Activated naive CD4-positive, alpha-beta T cell treated with anti-CD3 and anti-CD28 coated beads, Interleukin-2, amount 10 ng/mL, durations not matched to agents 7 days and 5 days (primary cell): ENCODE measurements around the gene POLA2.

Source experiments
- CTCF ChIA-PET: fragments of 350-600 bp; sonication (Branson Sonifier 250); formaldehyde crosslinking; loops from one replicate; lab custom pipeline; 2021; ENCODE audit warnings: antibody characterized with exemption; lab: Charles Lee
- DNase-seq: peaks from one replicate; pipeline ENCODE4 v3.0.0-alpha.2; 2020
- H3K27ac Mint-ChIP-seq: one replicate; pipeline ENCODE4 v1.8.0; 2021; ENCODE audit warnings: mild to moderate bottlenecking, moderate library complexity, mixed read lengths
- H3K27me3 Mint-ChIP-seq: one replicate; pipeline ENCODE4 v1.8.0; 2021; ENCODE audit warnings: mild to moderate bottlenecking, mixed read lengths
- H3K36me3 Mint-ChIP-seq: one replicate; pipeline ENCODE4 v1.8.0; 2021; ENCODE audit warnings: mixed read lengths
- H3K4me1 Mint-ChIP-seq: one replicate; pipeline ENCODE4 v1.8.0; 2021; ENCODE audit warnings: mixed read lengths
- H3K4me3 Mint-ChIP-seq: one replicate; pipeline ENCODE4 v1.8.0; 2021; ENCODE audit warnings: mild to moderate bottlenecking, moderate library complexity, mixed read lengths
- H3K9me3 Mint-ChIP-seq: one replicate; pipeline ENCODE4 v1.8.0; 2021; ENCODE audit warnings: mixed read lengths

The POLA2 gene

GRCh38 chr11:65279741-65280440 is 18.1 kb downstream of the POLA2 start:
- H3K27me3 Mint-ChIP-seq = no peaks in the 10 kb centered on the region
- H3K36me3 Mint-ChIP-seq = peaks cover 44% of the 10 kb centered on the region
- CTCF ChIA-PET = interaction anchor here (1.5 to 2.0 kb wide), 2 partner anchors 29 to 36 kb away, joined by 4 to 19 read pairs; no protein-coding TSS in a partner anchor
- peaks cover 2% of the 10 kb centered on the region for H3K4me1 Mint-ChIP-seq
- H3K9me3 Mint-ChIP-seq = no peaks in the 10 kb centered on the region
- peak overlapping the region; percentile 8 for H3K27ac Mint-ChIP-seq
- H3K4me3 Mint-ChIP-seq = no peak overlapping the region
- DNase-seq = no peak

GRCh38 chr11:65280646-65281045 is 18.9 kb downstream of the POLA2 start:
- DNase-seq = no peak
- CTCF ChIA-PET = interaction anchor here (2.0 kb wide), 1 partner anchor 36 kb away, joined by 19 read pairs; no protein-coding TSS in a partner anchor
- Mint-ChIP-seq H3K27me3 (no peaks in the 10 kb centered on the region), H3K4me3 (no peak overlapping the region), H3K4me1 (peaks cover 2% of the 10 kb centered on the region), H3K36me3 (peaks cover 46% of the 10 kb centered on the region), H3K9me3 (no peaks in the 10 kb centered on the region), H3K27ac (no peak overlapping the region)

DNA sequence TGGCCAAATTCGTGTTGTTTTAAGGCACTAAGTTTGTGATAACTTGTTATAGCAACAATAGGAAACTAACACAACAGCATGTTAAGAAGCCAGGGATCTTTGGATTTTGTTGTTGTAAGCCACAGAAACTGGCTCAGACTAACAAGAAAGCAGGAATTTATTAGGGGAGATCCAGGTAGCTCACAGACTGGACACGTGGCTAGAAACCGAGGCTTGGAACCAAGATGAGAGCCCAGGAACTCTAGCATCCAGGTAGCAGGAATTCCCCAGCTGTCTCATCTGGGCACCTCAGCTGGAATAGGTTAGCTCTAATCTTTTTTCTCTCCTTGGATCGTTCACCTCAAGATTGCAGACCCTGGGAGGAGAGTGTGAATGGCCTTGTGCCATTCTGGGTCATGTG is 24.9 kb downstream of the POLA2 start:
- peaks cover 40% of the 10 kb centered on the region for H3K36me3 Mint-ChIP-seq
- H3K4me3 Mint-ChIP-seq = no peak overlapping the region
- no peaks in the 10 kb centered on the region for H3K9me3 Mint-ChIP-seq
- no peaks in the 10 kb centered on the region for H3K27me3 Mint-ChIP-seq
- CTCF ChIA-PET = no interaction called here
- DNase-seq = no peak
- no peaks in the 10 kb centered on the region for H3K4me1 Mint-ChIP-seq
- no peak overlapping the region for H3K27ac Mint-ChIP-seq

GRCh38 chr11:65287601-65288000 is 25.8 kb downstream of the POLA2 start:
- H3K9me3 Mint-ChIP-seq = no peaks in the 10 kb centered on the region
- no peaks in the 10 kb centered on the region for H3K4me1 Mint-ChIP-seq
- no peak overlapping the region for H3K4me3 Mint-ChIP-seq
- no peak overlapping the region for H3K27ac Mint-ChIP-seq
- peaks cover 30% of the 10 kb centered on the region for H3K36me3 Mint-ChIP-seq
- no peaks in the 10 kb centered on the region for H3K27me3 Mint-ChIP-seq
- CTCF ChIA-PET = no interaction called here
- no peak for DNase-seq

GRCh38 chr11:65288706-65289536 is 27.2 kb downstream of the POLA2 start:
- H3K4me1 Mint-ChIP-seq = no peaks in the 10 kb centered on the region
- no peak for DNase-seq
- H3K9me3 Mint-ChIP-seq = no peaks in the 10 kb centered on the region
- H3K27ac Mint-ChIP-seq = no peak overlapping the region
- CTCF ChIA-PET = interaction anchor here (0.7 to 1.8 kb wide), 3 partner anchors 14 to 41 kb away, joined by 3 to 5 read pairs (median 3); no protein-coding TSS in a partner anchor
- H3K4me3 Mint-ChIP-seq = no peak overlapping the region
- peaks cover 34% of the 10 kb centered on the region for H3K36me3 Mint-ChIP-seq
- H3K27me3 Mint-ChIP-seq = no peaks in the 10 kb centered on the region

DNA sequence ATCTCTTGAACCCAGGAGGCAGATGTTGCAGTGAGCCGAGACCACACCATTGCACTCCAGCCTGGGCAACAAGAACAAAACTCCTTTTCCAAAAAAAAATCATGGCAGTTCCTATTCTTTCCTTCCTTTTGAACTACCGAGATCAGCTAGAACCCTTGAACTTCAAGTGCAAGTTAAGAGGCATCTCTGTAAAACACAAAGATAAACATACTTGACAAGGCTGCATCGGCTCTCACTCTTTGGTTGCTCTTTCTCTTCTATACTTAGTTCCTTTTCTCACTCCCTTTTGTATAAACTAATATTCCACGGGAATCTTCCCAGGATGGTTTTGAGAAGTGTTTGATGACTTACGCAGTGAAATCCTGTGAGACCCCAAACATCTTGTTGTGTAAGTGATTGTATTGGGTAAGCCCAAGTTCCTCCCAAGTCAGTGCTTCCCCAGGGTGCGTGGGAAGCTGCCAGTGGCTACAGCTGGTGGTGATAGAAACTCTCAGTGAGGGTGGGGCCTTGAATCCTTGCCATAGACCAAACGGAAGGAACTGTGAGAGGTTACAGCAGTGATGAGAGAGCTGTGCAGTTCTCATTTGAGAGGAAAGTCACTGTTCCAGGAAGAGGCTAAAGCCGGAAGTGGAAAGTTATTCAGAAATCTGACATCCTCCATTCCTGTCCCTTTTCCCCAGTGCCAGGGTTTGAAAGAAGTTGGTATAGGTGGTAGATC is 28.8 kb downstream of the POLA2 start:
- Mint-ChIP-seq H3K36me3 (peaks cover 43% of the 10 kb centered on the region), H3K4me1 (no peaks in the 10 kb centered on the region), H3K4me3 (no peak overlapping the region), H3K27ac (no peak overlapping the region), H3K27me3 (no peaks in the 10 kb centered on the region), H3K9me3 (no peaks in the 10 kb centered on the region)
- no peak for DNase-seq
- CTCF ChIA-PET = interaction anchor here (0.9 kb wide), 1 partner anchor 25 kb away, joined by 3 read pairs; no protein-coding TSS in a partner anchor

GRCh38 chr11:65291613-65292012 is 29.9 kb downstream of the POLA2 start:
- no peak for DNase-seq
- no peaks in the 10 kb centered on the region for H3K4me1 Mint-ChIP-seq
- H3K9me3 Mint-ChIP-seq = no peaks in the 10 kb centered on the region
- peak overlapping the region; percentile 8 for H3K27ac Mint-ChIP-seq
- no peaks in the 10 kb centered on the region for H3K27me3 Mint-ChIP-seq
- H3K36me3 Mint-ChIP-seq = peaks cover 43% of the 10 kb centered on the region
- CTCF ChIA-PET = interaction anchor here (0.9 to 1.3 kb wide), 2 partner anchors 24 to 25 kb away, joined by 3 to 4 read pairs; no protein-coding TSS in a partner anchor
- no peak overlapping the region for H3K4me3 Mint-ChIP-seq

- Mint-ChIP-seq H3K27me3 (no peaks in the 10 kb centered on the region), H3K36me3 (peaks cover 40% of the 10 kb centered on the region), H3K4me3 (no peak overlapping the region), H3K4me1 (no peaks in the 10 kb centered on the region), H3K9me3 (no peaks in the 10 kb centered on the region), H3K27ac (no peak overlapping the region)
- no peak for DNase-seq
- CTCF ChIA-PET = interaction anchor here (1.3 kb wide), 1 partner anchor 22 kb away, joined by 4 read pairs; no protein-coding TSS in a partner anchor
Observed at GRCh38 chr11:65292890-65293289, 31.1 kb downstream of the POLA2 start.

DNA sequence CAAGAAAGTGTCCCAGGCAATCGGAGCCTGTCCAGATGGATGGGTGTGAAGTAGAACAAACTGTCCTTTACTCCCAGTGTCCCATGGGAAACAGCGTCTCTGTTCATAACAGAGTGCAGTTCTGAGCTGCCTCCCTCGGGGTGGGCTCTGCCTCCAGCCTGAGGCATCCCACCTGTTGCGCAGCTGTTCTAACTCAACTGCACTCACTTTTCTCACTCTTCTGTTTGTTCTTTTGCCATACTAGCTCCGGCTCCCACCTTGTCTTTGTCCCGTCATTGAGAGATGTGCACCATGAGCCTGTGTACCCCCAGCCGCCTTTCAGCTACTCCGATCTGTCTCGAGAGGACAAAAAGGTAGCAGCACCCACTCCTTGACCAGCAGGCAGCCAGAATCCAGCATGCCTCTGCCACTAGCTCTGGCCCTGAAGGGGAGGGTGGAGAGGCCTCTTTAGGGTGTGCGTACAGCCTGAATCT is 32.2 kb downstream of the POLA2 start:
- peaks cover 40% of the 10 kb centered on the region for H3K36me3 Mint-ChIP-seq

DNA sequence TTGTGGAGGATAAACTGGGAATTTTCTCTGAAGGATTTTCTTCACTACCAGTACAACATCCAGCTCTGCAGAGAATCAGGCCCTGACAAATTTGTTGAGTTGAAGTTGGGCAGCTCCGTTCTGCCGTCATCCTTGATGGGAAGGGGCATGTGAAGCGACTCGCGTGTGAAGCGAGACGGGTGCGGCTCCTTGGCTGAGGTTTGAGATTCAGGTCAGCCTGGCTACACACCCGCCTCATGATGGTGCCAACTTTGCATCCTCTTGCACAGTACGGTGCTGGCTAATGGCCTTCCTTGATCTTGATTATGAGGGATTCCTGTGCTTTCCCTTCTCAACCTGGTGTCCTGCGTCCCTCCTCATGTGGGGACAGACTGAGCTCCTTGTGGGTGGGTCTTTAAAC is 33.2 kb downstream of the POLA2 start:
- Mint-ChIP-seq H3K27ac (no peak overlapping the region), H3K4me3 (no peak overlapping the region), H3K27me3 (no peaks in the 10 kb centered on the region), H3K9me3 (no peaks in the 10 kb centered on the region), H3K36me3 (peaks cover 34% of the 10 kb centered on the region), H3K4me1 (no peaks in the 10 kb centered on the region)
- no peak for DNase-seq
- CTCF ChIA-PET = interaction anchor here (1.2 to 2.1 kb wide), 2 partner anchors 20 to 21 kb away, joined by 3 to 4 read pairs; no protein-coding TSS in a partner anchor

More for the DNA sequence above, 32.2 kb downstream of the POLA2 start:
- DNase-seq = no peak
- CTCF ChIA-PET = interaction anchor here (1.2 kb wide), 1 partner anchor 22 kb away, joined by 3 read pairs; no protein-coding TSS in a partner anchor
- H3K4me3 Mint-ChIP-seq = no peak overlapping the region
- no peaks in the 10 kb centered on the region for H3K27me3 Mint-ChIP-seq
- H3K27ac Mint-ChIP-seq = no peak overlapping the region
- no peaks in the 10 kb centered on the region for H3K9me3 Mint-ChIP-seq
- no peaks in the 10 kb centered on the region for H3K4me1 Mint-ChIP-seq

DNA sequence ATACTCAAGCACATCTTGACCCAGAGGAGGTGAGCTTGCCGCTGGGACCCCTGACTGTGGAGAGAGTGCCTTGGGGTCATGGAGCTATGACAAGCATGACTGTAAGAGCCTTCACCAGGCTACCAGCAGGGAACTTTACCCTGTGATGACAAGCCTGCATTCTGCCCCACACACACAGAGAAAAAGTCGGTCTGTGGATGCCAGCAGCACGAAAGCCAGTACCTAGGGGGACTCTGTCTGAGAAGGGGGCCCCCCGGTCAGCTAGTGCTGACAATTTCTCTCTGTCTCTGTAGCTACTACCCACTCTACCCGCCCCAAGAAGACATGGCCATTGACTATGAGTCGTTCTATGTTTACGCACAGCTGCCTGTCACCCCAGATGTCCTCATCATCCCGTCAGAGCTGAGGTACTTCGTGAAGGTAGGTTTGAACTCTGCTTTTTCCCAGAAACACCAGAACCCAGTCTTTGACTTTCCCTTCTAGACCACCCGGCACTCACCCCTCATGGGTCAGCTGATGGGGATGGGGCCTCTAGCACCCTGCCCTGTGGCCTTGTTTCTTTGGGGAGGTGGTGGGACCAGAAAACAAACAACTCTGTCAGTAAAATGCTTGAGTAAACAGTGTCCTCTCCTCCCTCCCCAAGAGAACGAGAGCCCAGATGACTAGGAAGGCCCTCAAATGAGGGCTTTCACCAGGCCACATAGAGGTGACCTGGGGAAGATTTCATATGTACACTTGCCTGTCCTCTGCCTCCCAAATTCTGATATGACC is 34.0 kb downstream of the POLA2 start:
- CTCF ChIA-PET = interaction anchor here (1.5 to 2.1 kb wide), 3 partner anchors 19 to 34 kb away, joined by 4 to 5 read pairs (median 4); no protein-coding TSS in a partner anchor
- no peak overlapping the region for H3K27ac Mint-ChIP-seq

GRCh38 chr11:65297026-65297672 is 35.4 kb downstream of the POLA2 start:
- H3K36me3 Mint-ChIP-seq = peaks cover 30% of the 10 kb centered on the region
- CTCF ChIA-PET = interaction anchor here (1.5 to 1.6 kb wide), 2 partner anchors 19 to 32 kb away, joined by 4 to 5 read pairs; no protein-coding TSS in a partner anchor
- H3K4me1 Mint-ChIP-seq = no peaks in the 10 kb centered on the region
- H3K27me3 Mint-ChIP-seq = no peaks in the 10 kb centered on the region
- H3K9me3 Mint-ChIP-seq = no peaks in the 10 kb centered on the region
- no peak for DNase-seq
- no peak overlapping the region for H3K27ac Mint-ChIP-seq
- H3K4me3 Mint-ChIP-seq = no peak overlapping the region

More for the DNA sequence above, 34.0 kb downstream of the POLA2 start:
- Mint-ChIP-seq H3K36me3 (peaks cover 30% of the 10 kb centered on the region), H3K27me3 (no peaks in the 10 kb centered on the region), H3K4me1 (no peaks in the 10 kb centered on the region), H3K9me3 (no peaks in the 10 kb centered on the region), H3K4me3 (no peak overlapping the region)
- no peak for DNase-seq
